Body of pancreas (tissue), 4 donors: ENCODE data around the gene TGM4.

Source experiments
- CTCF ChIP-seq, 7 experiments: fragments of 450-650 bp in 4 of 7; fragments of 200-600 bp in 3 of 7; sonication (generic) in 3 of 7; IDR thresholded peaks; one replicate each; pipeline ENCODE4 v1.5.1; 2016 to 2019; ENCODE audit warnings: antibody characterized with exemption in 7 of 7
- POLR2A ChIP-seq, 3 donors: fragments of 450-650 bp; IDR thresholded peaks; one replicate each; pipeline ENCODE4 v1.6.1; 2016; ENCODE audit warnings: antibody characterized with exemption in 3 of 3, mild to moderate bottlenecking in 2 of 3

- TF ChIP-seq CTCF (IDR thresholded peaks at IDR 0.05) (no peak), POLR2A (IDR thresholded peaks at IDR 0.05) (no peak)
These were observed 16.4 kb downstream of the TGM4 start for GRCh38 chr3:44890852-44891251.
